K562 (cell line): ENCODE results near the gene CDRT15. TPM values are rescaled to one million over a fixed set of nuclear protein-coding genes. Genes with fewer than 3 reads are reported as not detected.

ENCODE experiments used
- ATAC-seq: fragments of 200-7000 bp; cut with Tn5 transposase; 3 replicates; pipeline ENCODE4 v1.9.1; 2020; ENCODE audit warnings: moderate library complexity
- BruUV-seq: library from RNA; stranded (reverse); fragments of 400-500 nt; replicated peaks from 2 replicates; lab custom pipeline; 2021; lab: Mats Ljungman, UMichigan
- CTCF ChIA-PET: fragments of 300-600 bp; formaldehyde crosslinking; extraction: SDS; loops from one replicate; lab custom pipeline; 2021; ENCODE audit warnings: low intra/inter-chr PET ratio; lab: Yijun Ruan, JAX
- POLR2A ChIA-PET: fragments of 300-600, 350-650 bp; sonication (Branson Sonifier 250); formaldehyde crosslinking; extraction: SDS; loops from one replicate; lab custom pipeline; 2021; ENCODE audit warnings: antibody characterized with exemption, inconsistent platforms; lab: Yijun Ruan, JAX
- DNase-seq, 4 experiments: peaks; one replicate each; pipeline versions ENCODE4 v3.0.0 to v3.0.0-alpha.2; 2011 to 2018; ENCODE audit warnings: low spot score in 3 of 4, mixed read lengths in 3 of 4; ENCODE audit errors: extremely low read depth in 1 of 4
- FAIRE-seq: peaks from 2 replicates; lab custom pipeline; 2011; peaks lifted over from hg19 to GRCh38; lab: Jason Lieb, UNC
- H2AFZ ChIP-seq: 2 replicates; pipeline ENCODE4 v1.6.0; 2011; ENCODE audit warnings: low read depth, low read length, control low read depth, inconsistent platforms
- H3K27ac ChIP-seq: fragments of 200-600 bp; 3 replicates; pipeline ENCODE4 v1.8.0; 2011; ENCODE audit warnings: low read depth, mild to moderate bottlenecking, control low read depth, inconsistent platforms, low read length, moderate library complexity, mixed read lengths; ENCODE audit errors: extremely low read depth
- H3K27me3 ChIP-seq, 2 experiments: fragments of 300-600 bp in 1 of 2; 2 replicates in 1 of 2; 3 replicates in 1 of 2; pipeline versions ENCODE4 v1.6.0 to v1.8.0; 2011; ENCODE audit warnings: inconsistent platforms in 2 of 2, low read length in 2 of 2, mild to moderate bottlenecking in 1 of 2, mixed read lengths in 1 of 2, moderate library complexity in 1 of 2; ENCODE audit not compliant: control insufficient read depth in 2 of 2, insufficient read depth in 2 of 2
- H3K36me3 ChIP-seq: fragments of 300-600 bp; 3 replicates; pipeline ENCODE4 v1.8.0; 2011; ENCODE audit warnings: mild to moderate bottlenecking, low read length, inconsistent platforms; ENCODE audit not compliant: control insufficient read depth, insufficient read depth
- H3K4me1 ChIP-seq, 2 experiments: fragments of 200-600 bp in 1 of 2; replicated peaks in 1 of 2; 2 replicates in 1 of 2; 3 replicates in 1 of 2; pipeline versions ENCODE4 v1.5.1 to v1.8.0; 2011; ENCODE audit warnings: inconsistent platforms in 2 of 2, low read length in 2 of 2, mild to moderate bottlenecking in 1 of 2, mixed read lengths in 1 of 2, moderate library complexity in 1 of 2; ENCODE audit not compliant: control insufficient read depth in 2 of 2, insufficient read depth in 2 of 2
- H3K4me2 ChIP-seq: 2 replicates; pipeline ENCODE4 v1.6.1; 2011; ENCODE audit warnings: low read length, control low read depth, inconsistent platforms, mixed read lengths; ENCODE audit not compliant: insufficient read depth
- H3K4me3 ChIP-seq: fragments of 200-600 bp; sonication (generic), shearing (Covaris generic); 2 replicates; pipeline ENCODE4 v1.5.1; 2016; ENCODE audit warnings: control low read depth, inconsistent platforms
- H3K79me2 ChIP-seq: fragments of 200-600 bp; 3 replicates; pipeline ENCODE4 v1.8.0; 2011; ENCODE audit warnings: low read length, inconsistent platforms; ENCODE audit not compliant: control insufficient read depth, insufficient read depth
- H3K9ac ChIP-seq, 2 experiments: 2 replicates each; pipeline versions ENCODE4 v1.6.0 to v1.6.1; 2011; ENCODE audit warnings: low read depth in 2 of 2, low read length in 2 of 2, control low read depth in 1 of 2, inconsistent platforms in 1 of 2, mild to moderate bottlenecking in 1 of 2, mixed read lengths in 1 of 2; ENCODE audit not compliant: insufficient read depth in 1 of 2
- H3K9me1 ChIP-seq: one replicate; pipeline ENCODE4 v1.6.0; 2011; ENCODE audit warnings: inconsistent platforms, mild to moderate bottlenecking, low read length, moderate library complexity; ENCODE audit not compliant: control insufficient read depth, insufficient read depth
- H3K9me3 ChIP-seq: replicated peaks from 2 replicates; pipeline ENCODE4 v1.5.1; 2011; ENCODE audit warnings: low read depth, low read length, inconsistent platforms; ENCODE audit not compliant: control insufficient read depth, insufficient read depth
- H4K20me1 ChIP-seq: replicated peaks from 2 replicates; pipeline ENCODE4 v1.6.1; 2011; ENCODE audit warnings: low read length, inconsistent platforms, mixed read lengths; ENCODE audit not compliant: control insufficient read depth, insufficient read depth
- C11orf30 ChIP-seq: fragments of 450-650 bp; IDR thresholded peaks from 2 replicates; pipeline ENCODE4 v1.6.1; 2016; ENCODE audit warnings: low read depth, mild to moderate bottlenecking
- CBFB ChIP-seq: sonication (generic); formaldehyde crosslinking; IDR thresholded peaks from 2 replicates; pipeline ENCODE4 v1.4.0; 2020; ENCODE audit warnings: mild to moderate bottlenecking, missing genetic modification reagents
- CEBPG ChIP-seq, 3 experiments: fragments of 200-800 bp in 1 of 3; sonication (Bioruptor generic) in 1 of 3; sonication (generic) in 1 of 3; formaldehyde crosslinking in 1 of 3; IDR thresholded peaks in 2 of 3; conservative IDR thresholded peaks in 1 of 3; 2 replicates each; pipeline versions ENCODE4 v1.6.1 to v1.8.0; 2016 to 2022; ENCODE audit warnings: missing compliant biosample characterization in 2 of 3, missing genetic modification characterization in 2 of 3, mild to moderate bottlenecking in 1 of 3, missing genetic modification reagents in 1 of 3
- HBP1 ChIP-seq: fragments of 450-650 bp; formaldehyde crosslinking; IDR thresholded peaks from 2 replicates; pipeline ENCODE4 v1.4.0; 2022; ENCODE audit warnings: missing genetic modification characterization
- KDM2B ChIP-seq: fragments of 250-450 bp; sonication (Bioruptor Pico); IDR thresholded peaks from 2 replicates; pipeline ENCODE4 v1.8.0; 2021; ENCODE audit warnings: mild to moderate bottlenecking, moderate library complexity
- MAFG ChIP-seq: fragments of 450-650 bp; conservative IDR thresholded peaks from 2 replicates; pipeline ENCODE4 v1.6.1; 2016; ENCODE audit warnings: missing genetic modification characterization, missing compliant biosample characterization
- NCOA1 ChIP-seq: fragments of 450-650 bp; IDR thresholded peaks from 2 replicates; pipeline ENCODE4 v1.6.1; 2016; ENCODE audit warnings: low read depth
- NR3C1 ChIP-seq: sonication (generic); formaldehyde crosslinking; IDR thresholded peaks from 2 replicates; pipeline ENCODE4 v1.8.1; 2022; ENCODE audit warnings: missing genetic modification reagents
- PTRF ChIP-seq: fragments of 450-650 bp; IDR thresholded peaks from 2 replicates; pipeline ENCODE4 v1.6.1; 2016; ENCODE audit warnings: mild to moderate bottlenecking, missing genetic modification characterization, missing compliant biosample characterization
- TAF9B ChIP-seq: fragments of 450-650 bp; IDR thresholded peaks from 2 replicates; pipeline ENCODE4 v1.6.1; 2018; ENCODE audit warnings: mild to moderate bottlenecking; ENCODE audit not compliant: partially characterized antibody
- TRIM28 ChIP-seq: fragments of 450-650 bp; IDR thresholded peaks from 2 replicates; pipeline ENCODE4 v1.6.1; 2017
- ZNF280B ChIP-seq: fragments of 250-450 bp; sonication (Bioruptor Pico); IDR thresholded peaks from 2 replicates; pipeline ENCODE4 v1.5.1; 2021; ENCODE audit warnings: mild to moderate bottlenecking
- ZNF57 ChIP-seq: fragments of 450-650 bp; formaldehyde crosslinking; IDR thresholded peaks from 2 replicates; pipeline ENCODE4 v1.4.0; 2020; ENCODE audit warnings: mild to moderate bottlenecking, moderate library complexity
- ZNF695 ChIP-seq: fragments of 450-650 bp; formaldehyde crosslinking; IDR thresholded peaks from 2 replicates; pipeline ENCODE4 v1.4.0; 2020; ENCODE audit warnings: mild to moderate bottlenecking, moderate library complexity
- ZNF766 ChIP-seq: fragments of 200-800 bp; sonication (Bioruptor generic); conservative IDR thresholded peaks from 2 replicates; pipeline ENCODE4 v1.6.1; 2016; ENCODE audit warnings: missing genetic modification characterization, missing compliant biosample characterization
- WGBS: fragments of 100-300 bp; shearing (Covaris generic); methylation state at CpG from one replicate; pipeline ENCODE4 v1.1.6; 2016; ENCODE audit warnings: low coverage, mixed read lengths; ENCODE audit not compliant: insufficient coverage; ENCODE audit errors: missing lambda C conversion rate; 5-methylcytosine and 5-hydroxymethylcytosine counted together
- in situ Hi-C: fragments of 300-500 bp; cut with MboI; formaldehyde crosslinking; loops from 4 replicates; pipeline ENCODE4 v1.15.0; 2018; ENCODE audit warnings: inconsistent platforms, mixed read lengths
- intact Hi-C: fragments of 100-400 bp; cut with micrococcal nuclease; formaldehyde crosslinking; loops from 2 replicates; pipeline ENCODE4 v1.14.2; 2022
- polyA plus RNA-seq, 8 experiments: library from polyadenylated mRNA; depleted of rRNA in 4 of 8; stranded (reverse) in 5 of 8; unstranded in 3 of 8; fragments of >200 nt; fragmentation: Nextera tagmentation in 2 of 8; fragmentation: Illumina TruSeq in 1 of 8; extraction: Ambion mirVana in 2 of 8; extraction: Trizol in 1 of 8; gene quantifications; 2 replicates each; pipeline versions ENCODE4 v1.2.1 to v1.2.3, GENCODE V29; 2011 to 2014; ENCODE audit warnings: inconsistent platforms in 1 of 8, missing spikeins in 1 of 8
- total RNA-seq, 7 experiments: library from RNA; depleted of rRNA in 6 of 7; stranded (reverse); fragments of >200 nt in 6 of 7; fragmentation: Illumina TruSeq in 2 of 7; extraction: Trizol in 2 of 7; gene quantifications; 2 replicates each; pipeline versions ENCODE4 v1.2.1 to v1.2.3, GENCODE V29; 2011 to 2021; ENCODE audit warnings: low replicate concordance in 1 of 7
- TF ChIP-seq, protein P1 (sequence below): fragments of 250-450 bp; sonication (Bioruptor Pico); IDR thresholded peaks from 2 replicates; pipeline ENCODE4 v1.4.0; 2020; ENCODE audit warnings: mild to moderate bottlenecking, moderate library complexity, borderline replicate concordance

The CDRT15 gene
- total and polyA plus RNA-seq, 9 of the 15 experiments (the other 6 are each of a cell fraction or from before 2014, with no cell fraction given): not detected

DNA sequence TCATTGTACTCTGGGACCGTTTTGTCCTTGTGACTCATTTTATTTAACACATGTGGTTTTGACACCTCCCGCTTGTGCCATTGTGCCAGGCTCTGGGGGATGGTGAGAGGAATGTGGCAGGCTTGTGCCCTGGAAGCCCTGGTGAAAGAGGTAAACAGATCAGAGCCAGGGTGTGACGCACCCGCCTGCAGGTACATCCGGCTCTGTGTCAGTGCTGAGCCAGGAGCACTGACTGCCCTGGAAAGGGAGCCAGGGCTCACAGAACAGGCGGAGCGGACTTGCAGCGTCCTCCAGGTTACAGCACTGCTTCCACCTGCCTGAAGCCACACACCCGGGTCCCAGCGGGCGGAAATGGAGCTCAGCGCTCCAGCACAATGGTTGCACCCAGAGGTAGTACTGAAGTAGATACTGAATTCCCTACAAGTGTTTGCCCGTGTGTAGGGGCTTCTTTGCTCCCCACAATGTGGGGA, 30.6 kb downstream of the CDRT15 start:
- no peak overlapping the region for H3K4me2 ChIP-seq
- H3K79me2 ChIP-seq: no peaks in the 10 kb centered on the region
- no peak overlapping the region for H3K4me3 ChIP-seq
- H3K4me1 ChIP-seq: peaks cover 4 to 25% of the 10 kb centered on the region in 2 experiments; a peak in 3 of 5 replicates
- 93% methylated on average over 7 of the region's 13 CpGs for WGBS
- H3K36me3 ChIP-seq: peaks cover 10% of the 10 kb centered on the region; the same call in 1 of the 3 replicates
- no peaks in the 10 kb centered on the region for H3K9me3 ChIP-seq
- H3K9me1 ChIP-seq: no peaks in the 10 kb centered on the region
- ChIA-PET CTCF (no interaction called here), POLR2A (no interaction called here)
- no peak overlapping the region for H3K27ac ChIP-seq
- in situ Hi-C loops (no loop called here), intact Hi-C loops (no loop called here)
- no peaks in the 10 kb centered on the region for H3K27me3 ChIP-seq
- H3K9ac ChIP-seq: no peak overlapping the region
- FAIRE-seq (no peak), DNase-seq (no peak), ATAC-seq (no peak)
- BruUV-seq: no TSS peak
- H4K20me1 ChIP-seq: peaks cover 6% of the 10 kb centered on the region; the same call in 1 of the 2 replicates
- H2AFZ ChIP-seq: no peak overlapping the region
- TF ChIP-seq, protein P1, sequence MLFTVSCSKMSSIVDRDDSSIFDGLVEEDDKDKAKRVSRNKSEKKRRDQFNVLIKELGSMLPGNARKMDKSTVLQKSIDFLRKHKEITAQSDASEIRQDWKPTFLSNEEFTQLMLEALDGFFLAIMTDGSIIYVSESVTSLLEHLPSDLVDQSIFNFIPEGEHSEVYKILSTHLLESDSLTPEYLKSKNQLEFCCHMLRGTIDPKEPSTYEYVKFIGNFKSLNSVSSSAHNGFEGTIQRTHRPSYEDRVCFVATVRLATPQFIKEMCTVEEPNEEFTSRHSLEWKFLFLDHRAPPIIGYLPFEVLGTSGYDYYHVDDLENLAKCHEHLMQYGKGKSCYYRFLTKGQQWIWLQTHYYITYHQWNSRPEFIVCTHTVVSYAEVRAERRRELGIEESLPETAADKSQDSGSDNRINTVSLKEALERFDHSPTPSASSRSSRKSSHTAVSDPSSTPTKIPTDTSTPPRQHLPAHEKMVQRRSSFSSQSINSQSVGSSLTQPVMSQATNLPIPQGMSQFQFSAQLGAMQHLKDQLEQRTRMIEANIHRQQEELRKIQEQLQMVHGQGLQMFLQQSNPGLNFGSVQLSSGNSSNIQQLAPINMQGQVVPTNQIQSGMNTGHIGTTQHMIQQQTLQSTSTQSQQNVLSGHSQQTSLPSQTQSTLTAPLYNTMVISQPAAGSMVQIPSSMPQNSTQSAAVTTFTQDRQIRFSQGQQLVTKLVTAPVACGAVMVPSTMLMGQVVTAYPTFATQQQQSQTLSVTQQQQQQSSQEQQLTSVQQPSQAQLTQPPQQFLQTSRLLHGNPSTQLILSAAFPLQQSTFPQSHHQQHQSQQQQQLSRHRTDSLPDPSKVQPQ (CRISPR knock-in tag): no peak
- TF ChIP-seq TRIM28 (no peak), NR3C1 (no peak), ZNF57 (CRISPR knock-in tag) (no peak), PTRF (tag) (no peak), CEBPG (CRISPR knock-in tag; IDR thresholded peaks at IDR 0.05) (no peak), CEBPG (tag; conservative IDR thresholded peaks at IDR 0.05 in 1 of 2, IDR thresholded peaks at IDR 0.05 in 1 of 2) (no peak), ZNF280B (CRISPR knock-in tag) (no peak), ZNF695 (no peak), ZNF766 (CRISPR knock-in tag) (no peak), CBFB (no peak), KDM2B (no peak), C11orf30 (no peak), MAFG (tag) (no peak), HBP1 (CRISPR knock-in tag) (no peak), TAF9B (no peak), NCOA1 (no peak)
